NCI-H1092 (cell line): Measurements from ENCODE around the gene PDLIM1.

Experiments used
- DNase-seq: peaks from one replicate; lab custom pipeline; 2025; lab: John Stamatoyannopoulos, UW

Gene PDLIM1

GRCh38 chr10:95314192-95314918, 23.6 kb upstream of the PDLIM1 start:
- DNase-seq: no peak

GRCh38 chr10:95312986-95313495, 22.2 kb upstream of the PDLIM1 start:
- no peak for DNase-seq

- no peak for DNase-seq
Measured at GRCh38 chr10:95312257-95312656, 21.5 kb upstream of the PDLIM1 start.

DNA sequence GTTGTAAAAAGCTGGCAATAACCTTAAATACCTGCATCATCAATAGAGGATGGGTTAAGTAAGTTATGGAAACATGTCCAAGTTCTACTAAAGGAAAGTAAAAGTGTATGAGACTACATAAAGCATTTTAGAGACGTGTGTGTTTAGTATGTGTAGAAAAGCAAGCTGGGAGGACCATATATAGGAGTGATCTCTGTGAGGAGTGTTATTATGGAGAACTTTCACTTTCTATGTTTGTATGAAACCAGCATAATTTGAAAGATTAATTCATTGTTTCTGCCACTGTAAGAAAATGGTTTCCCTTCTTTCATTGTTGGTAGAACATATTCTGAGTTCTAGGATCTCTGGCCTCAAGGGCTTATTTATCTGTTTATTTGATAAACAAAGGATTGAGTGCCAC, 19.2 kb upstream of the PDLIM1 start:
- no peak for DNase-seq

GRCh38 chr10:95308389-95309302, 17.8 kb upstream of the PDLIM1 start:
- DNase-seq: no peak

DNA sequence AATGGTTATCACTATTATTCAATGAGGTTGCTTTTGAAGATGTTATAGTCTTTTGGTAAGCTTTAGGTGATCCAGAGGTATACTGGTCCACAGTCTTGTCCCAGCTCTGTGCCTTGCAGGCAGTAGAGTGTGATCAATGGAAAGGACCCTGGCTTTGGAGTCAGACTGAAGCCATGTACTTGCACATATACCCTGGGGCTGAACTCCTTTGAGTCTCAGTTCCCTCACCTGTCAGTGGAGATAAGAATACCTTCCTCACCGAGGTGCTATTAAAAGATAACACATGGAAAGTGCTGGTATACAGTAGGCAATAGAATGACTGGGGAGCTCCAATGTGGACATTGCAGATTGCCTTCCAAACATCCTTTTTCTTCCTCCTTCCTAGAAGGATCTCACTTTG, 16.0 kb upstream of the PDLIM1 start:
- DNase-seq: no peak

DNA sequence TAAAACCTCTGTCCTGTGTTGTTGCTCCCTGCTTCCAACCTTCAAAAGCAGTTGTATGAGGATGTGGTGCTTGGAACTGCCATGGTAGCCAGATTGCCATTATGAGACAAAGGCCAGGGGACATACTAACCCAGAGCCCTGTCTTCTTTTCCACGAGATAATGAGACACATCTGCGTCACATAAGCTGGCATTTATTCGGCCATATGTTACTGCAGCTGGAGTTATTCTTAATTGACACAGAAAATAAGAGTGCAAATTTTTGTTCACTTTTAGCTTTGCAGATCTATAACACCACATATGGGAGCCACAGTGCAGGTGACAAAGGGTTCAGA, 15.5 kb upstream of the PDLIM1 start:
- DNase-seq: no peak

DNA sequence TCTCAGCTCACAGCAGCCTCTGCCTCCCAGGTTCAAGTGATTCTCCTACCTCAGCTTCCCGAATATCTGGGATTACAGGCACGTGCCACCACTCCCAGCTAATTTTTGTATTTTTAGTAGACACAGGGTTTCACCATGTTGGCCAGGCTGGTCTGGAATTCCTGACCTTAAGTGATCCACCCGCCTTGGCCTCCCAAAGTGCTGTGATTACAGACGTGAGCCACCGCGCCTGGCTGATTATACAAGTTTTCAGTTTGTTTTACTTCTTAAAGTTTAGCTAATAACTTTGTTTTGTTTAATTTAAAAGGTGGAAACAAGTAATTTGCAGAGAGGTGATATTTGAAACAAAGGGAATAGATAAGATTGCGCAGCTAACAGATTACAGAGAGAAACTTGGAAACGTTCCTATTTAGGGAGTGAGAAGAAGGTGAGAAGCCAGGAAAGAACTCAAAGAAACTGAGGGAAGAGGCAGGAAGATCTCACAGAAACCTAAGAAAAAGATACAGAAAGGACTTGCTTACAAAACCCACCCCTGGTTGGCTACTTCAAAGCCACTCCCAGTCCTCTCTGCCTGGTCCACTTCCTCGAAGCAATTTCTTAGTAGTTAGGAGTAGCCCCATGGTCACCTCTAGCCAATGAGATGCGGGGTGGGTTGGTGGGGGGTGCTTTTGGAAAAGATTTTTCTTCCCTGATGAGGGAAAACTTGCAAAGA, 15.0 kb upstream of the PDLIM1 start:
- DNase-seq: no peak

- no peak for DNase-seq
Measured at GRCh38 chr10:95304976-95305375, 14.2 kb upstream of the PDLIM1 start.

DNA sequence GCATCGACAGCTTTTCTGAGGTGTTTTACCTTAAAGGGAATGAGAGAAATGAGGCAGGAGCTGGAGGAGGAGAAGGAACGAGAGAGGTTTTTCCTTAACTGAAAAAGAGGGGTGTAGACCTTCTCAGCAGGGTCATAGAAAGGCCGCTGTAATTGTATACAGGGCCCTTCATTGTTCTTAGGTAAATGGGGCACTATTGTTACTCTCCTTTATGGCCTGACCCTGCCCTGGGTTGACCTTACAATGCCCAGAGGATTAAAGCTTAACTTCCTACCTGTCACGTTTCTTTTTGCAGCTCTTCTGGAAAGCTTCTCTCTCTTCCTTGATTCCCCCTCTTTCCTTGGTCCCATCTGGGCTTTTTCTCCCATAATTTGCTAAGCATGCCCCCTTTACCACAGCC, 13.7 kb upstream of the PDLIM1 start:
- DNase-seq: no peak

- DNase-seq: no peak
Measured at GRCh38 chr10:95303950-95304349, 13.1 kb upstream of the PDLIM1 start.

DNA sequence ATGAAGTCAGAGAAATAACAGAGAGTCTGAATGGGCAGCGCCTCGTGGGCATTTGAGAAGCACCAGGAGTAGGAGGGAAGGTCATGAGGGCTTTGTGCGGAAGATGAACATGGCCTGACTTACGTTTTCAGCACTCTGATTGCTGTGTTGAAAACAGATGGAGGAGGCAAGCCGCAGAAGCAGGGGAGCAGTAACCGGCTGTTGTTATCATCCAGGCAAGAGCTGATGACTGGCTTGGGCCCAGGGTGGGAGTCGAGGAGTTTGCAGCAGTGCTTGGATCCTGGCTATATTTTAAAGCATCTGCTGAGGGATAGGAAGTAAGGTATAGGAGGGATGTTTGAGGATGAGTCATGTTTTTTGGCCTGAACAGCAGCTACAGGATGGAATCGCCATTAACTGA, 12.7 kb upstream of the PDLIM1 start:
- DNase-seq: no peak

- DNase-seq: no peak
Measured at GRCh38 chr10:95300022-95300539, 9.3 kb upstream of the PDLIM1 start.

GRCh38 chr10:95297402-95297801, 6.6 kb upstream of the PDLIM1 start:
- no peak for DNase-seq

GRCh38 chr10:95296764-95297163, 6.0 kb upstream of the PDLIM1 start:
- no peak for DNase-seq

DNA sequence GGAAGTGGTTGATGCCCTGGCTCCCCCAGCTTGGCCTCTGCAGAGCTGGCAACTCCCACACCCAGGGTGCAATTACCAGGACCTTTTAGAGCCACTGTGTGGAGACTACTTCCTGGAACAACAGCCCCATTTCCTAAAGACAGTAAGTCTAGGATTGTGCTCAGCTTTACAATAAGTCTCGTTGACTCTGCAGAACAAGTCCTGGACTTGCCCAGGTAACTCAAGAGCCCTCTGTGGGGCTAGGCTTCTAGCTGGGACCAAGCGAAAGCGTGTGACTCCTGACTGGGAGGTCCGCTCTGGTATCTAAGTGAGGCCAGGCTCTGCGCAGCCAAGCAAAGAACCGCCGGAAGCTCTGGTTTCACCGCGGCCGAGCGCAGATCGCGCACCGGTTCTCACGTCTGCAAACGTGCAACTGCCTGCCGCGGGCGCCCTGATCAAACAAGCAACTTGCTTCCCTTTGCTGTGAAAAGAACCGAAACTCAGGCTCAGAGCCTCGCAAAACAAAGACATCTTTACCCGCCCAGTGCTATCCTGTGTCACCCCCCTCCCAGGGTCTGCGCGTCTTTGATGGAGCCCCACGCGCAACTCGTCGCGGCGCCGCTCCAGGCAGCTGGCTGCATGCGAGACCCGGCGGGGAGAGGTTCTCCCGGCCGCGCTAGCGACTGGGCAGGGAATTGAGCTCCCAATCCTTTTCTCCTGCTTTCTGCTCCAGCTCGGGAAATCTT, 4.4 kb upstream of the PDLIM1 start:
- DNase-seq: peak; percentile 32

DNA sequence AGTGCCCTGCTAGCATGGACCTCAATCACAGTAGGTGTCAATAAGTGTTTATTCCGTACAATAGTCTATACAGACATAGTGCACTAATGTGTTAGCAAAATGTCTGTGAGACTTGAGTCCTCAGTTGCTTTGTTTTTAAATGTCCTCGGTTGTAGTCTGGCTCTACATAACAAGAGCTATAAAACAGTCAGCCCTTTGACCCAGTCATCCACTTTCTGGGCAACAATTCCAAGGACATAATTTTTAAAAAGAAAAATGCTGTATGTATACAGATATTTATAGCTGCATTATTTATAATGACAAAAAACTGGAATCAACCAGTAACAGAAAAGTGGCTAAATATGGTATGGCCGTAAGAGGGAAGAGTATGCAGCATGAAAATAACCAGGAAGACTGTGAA, 2.8 kb upstream of the PDLIM1 start:
- no peak for DNase-seq

DNA sequence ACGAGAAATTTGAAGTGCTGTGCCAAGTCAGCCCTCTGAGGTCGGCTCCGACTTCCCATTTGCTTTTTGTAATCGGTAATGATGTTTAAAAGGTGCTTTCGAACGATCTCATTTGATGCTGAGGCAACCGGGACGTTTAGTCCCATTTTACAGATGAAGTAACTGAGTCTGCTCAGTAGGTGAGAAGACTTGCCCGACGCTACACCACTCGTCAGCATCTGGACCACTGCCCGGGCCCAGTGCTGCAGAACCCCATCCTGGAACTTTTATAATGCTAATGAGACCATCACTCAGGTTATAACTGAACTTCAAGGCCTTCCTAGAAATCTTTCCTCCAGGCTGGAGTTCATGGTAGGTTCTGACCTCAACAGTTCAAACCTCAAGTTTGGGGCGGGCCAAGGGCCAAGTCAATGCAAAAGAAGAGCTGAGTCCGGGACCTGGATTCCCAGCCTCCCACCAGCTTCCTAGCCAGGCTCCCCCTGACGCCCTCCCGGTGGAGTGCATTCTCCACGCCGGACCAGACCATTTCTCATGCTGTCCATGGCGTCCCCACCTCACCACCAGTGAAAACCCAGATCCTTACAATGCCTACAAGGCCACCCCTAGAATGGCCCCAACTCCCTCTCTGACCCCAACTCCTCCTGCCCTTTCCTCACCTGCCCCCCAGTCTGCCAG, 699 bp upstream of the PDLIM1 start:
- no peak for DNase-seq

- no peak for DNase-seq
Measured at GRCh38 chr10:95289921-95290421, 832 bp downstream of the PDLIM1 start.

- DNase-seq: no peak
Measured at GRCh38 chr10:95289003-95289920, 1.5 kb downstream of the PDLIM1 start.
